Small intestine (tissue), 7 donors: Measurements from ENCODE around the gene LDLRAD3. TPM values are rescaled to one million over a fixed set of nuclear protein-coding genes. Genes with fewer than 3 reads are reported as not detected.

Experiments
- DNase-seq, 2 donors: peaks; one replicate each; pipeline versions ENCODE4 v3.0.0 to v3.0.0-alpha.2; 2013
- FAIRE-seq: peaks from 2 replicates; lab custom pipeline; 2012; peaks lifted over from hg19 to GRCh38; lab: Jason Lieb, UNC
- H3K27ac ChIP-seq, 3 donors: one replicate each; pipeline ENCODE4 v1.5.1; 2013; ENCODE audit warnings: low read length in 2 of 3, mild to moderate bottlenecking in 2 of 3, control low read depth in 1 of 3, inconsistent platforms in 1 of 3, low read depth in 1 of 3, moderate library complexity in 1 of 3
- H3K27me3 ChIP-seq, 3 donors: one replicate each; pipeline ENCODE4 v1.6.1; 2013; ENCODE audit warnings: low read length in 3 of 3, inconsistent platforms in 1 of 3; ENCODE audit not compliant: control insufficient read depth in 3 of 3, insufficient read depth in 3 of 3
- H3K36me3 ChIP-seq, 3 donors: one replicate each; pipeline ENCODE4 v1.6.1; 2013; ENCODE audit warnings: low read length in 3 of 3, inconsistent platforms in 1 of 3, low read depth in 1 of 3, mild to moderate bottlenecking in 1 of 3, moderate library complexity in 1 of 3; ENCODE audit not compliant: control insufficient read depth in 3 of 3, insufficient read depth in 2 of 3
- H3K4me1 ChIP-seq, 3 donors: one replicate each; pipeline ENCODE4 v1.6.1; 2013; ENCODE audit warnings: low read length in 2 of 3, inconsistent platforms in 1 of 3, low read depth in 1 of 3, mild to moderate bottlenecking in 1 of 3, moderate library complexity in 1 of 3; ENCODE audit not compliant: control insufficient read depth in 3 of 3, insufficient read depth in 2 of 3
- H3K4me3 ChIP-seq, 3 donors: one replicate each; pipeline ENCODE4 v1.5.1; 2013; ENCODE audit warnings: low read length in 3 of 3, control low read depth in 1 of 3, inconsistent platforms in 1 of 3, low read depth in 1 of 3, mild to moderate bottlenecking in 1 of 3, moderate library complexity in 1 of 3
- H3K9me3 ChIP-seq, 2 donors: one replicate each; pipeline ENCODE4 v1.6.1; 2013; ENCODE audit warnings: low read depth in 1 of 2, low read length in 1 of 2; ENCODE audit not compliant: control insufficient read depth in 2 of 2, insufficient read depth in 1 of 2
- WGBS, 3 donors: extraction: QIAGEN DNeasy Blood & Tissue Kit; methylation state at CpG; one replicate each; pipeline ENCODE4 v1.1.7; 2013; 5-methylcytosine and 5-hydroxymethylcytosine counted together
- polyA plus RNA-seq, 4 donors: library from polyadenylated mRNA; stranded (reverse) in 3 of 4; unstranded in 1 of 4; fragments of 200-250 nt in 3 of 4; fragments of 120-200 nt in 1 of 4; gene quantifications; one replicate each; pipeline versions ENCODE4 v1.2.1 to v1.2.3, GENCODE V29; 2013
- donor health status: healthy with polysubstance abuse.
- donor health status: control.
- donor health status: control.
- donor health status: Bipolar disorder and iron deficiency.
- donor health status: healthy.

LDLRAD3 gene
- polyA plus RNA-seq, 4 donors, result 0.22 to 6.9 (median 3.5) TPM

GRCh38 chr11:35930466-35930865 lies 13.4 kb upstream of the LDLRAD3 start:
- Histone ChIP-seq H3K36me3 (no peaks in the 10 kb centered on the region), H3K27me3 (no peaks in the 10 kb centered on the region), H3K9me3 (no peaks in the 10 kb centered on the region), H3K4me1 (peaks cover 0 to 7% (median 3%) of the 10 kb centered on the region in 3 donors), H3K27ac (no peak overlapping the region), H3K4me3 (no peak overlapping the region)
- DNase-seq (no peak), FAIRE-seq (no peak)

DNA sequence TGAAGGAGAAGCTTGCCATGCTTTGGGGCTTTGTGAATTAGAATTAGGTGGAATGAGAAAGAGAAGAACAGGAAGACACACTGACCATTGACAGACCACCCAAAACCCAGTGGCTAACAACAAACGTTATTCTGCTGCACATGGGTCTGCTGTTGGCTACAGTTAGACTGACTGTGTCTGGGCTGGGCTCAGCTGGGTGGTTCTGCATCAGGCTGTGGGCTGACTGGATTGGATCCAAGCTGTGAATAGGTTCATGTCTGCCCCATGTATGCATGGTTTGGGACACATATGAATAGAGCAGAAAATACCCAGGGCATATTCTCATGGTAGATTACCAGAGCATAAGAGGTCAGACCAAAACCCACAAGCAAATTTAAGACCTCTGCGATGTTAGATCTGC lies 11.7 kb upstream of the LDLRAD3 start:
- FAIRE-seq, result no peak
- H3K27ac ChIP-seq, result no peak overlapping the region

GRCh38 chr11:35932681-35933319 lies 11.1 kb upstream of the LDLRAD3 start:
- H3K27ac ChIP-seq, result no peak overlapping the region
- H3K4me1 ChIP-seq, result peaks cover 0 to 4% (median under 1%) of the 10 kb centered on the region in 3 donors
- peaks cover 0 to 3% (median 0%) of the 10 kb centered on the region in 3 donors for H3K27me3 ChIP-seq
- WGBS, 3 donors, result 63 to 82% (median 67%) methylated on average over 5 of the region's 5 CpGs
- H3K9me3 ChIP-seq, result no peaks in the 10 kb centered on the region
- FAIRE-seq (no peak), DNase-seq (no peak)
- H3K36me3 ChIP-seq, result no peaks in the 10 kb centered on the region
- H3K4me3 ChIP-seq, result no peak overlapping the region

More for the DNA sequence above, 11.7 kb upstream of the LDLRAD3 start:
- WGBS, 3 donors, result 88 to 95% (median 88%) methylated on average over 2 of the region's 2 CpGs
- peaks cover 0 to 7% (median 3%) of the 10 kb centered on the region in 3 donors for H3K4me1 ChIP-seq
- no peaks in the 10 kb centered on the region for H3K9me3 ChIP-seq
- no peak overlapping the region for H3K4me3 ChIP-seq
- no peak for DNase-seq
- no peaks in the 10 kb centered on the region for H3K27me3 ChIP-seq
- H3K36me3 ChIP-seq, result no peaks in the 10 kb centered on the region

GRCh38 chr11:35933320-35933871 lies 10.5 kb upstream of the LDLRAD3 start:
- FAIRE-seq, result no peak

DNA sequence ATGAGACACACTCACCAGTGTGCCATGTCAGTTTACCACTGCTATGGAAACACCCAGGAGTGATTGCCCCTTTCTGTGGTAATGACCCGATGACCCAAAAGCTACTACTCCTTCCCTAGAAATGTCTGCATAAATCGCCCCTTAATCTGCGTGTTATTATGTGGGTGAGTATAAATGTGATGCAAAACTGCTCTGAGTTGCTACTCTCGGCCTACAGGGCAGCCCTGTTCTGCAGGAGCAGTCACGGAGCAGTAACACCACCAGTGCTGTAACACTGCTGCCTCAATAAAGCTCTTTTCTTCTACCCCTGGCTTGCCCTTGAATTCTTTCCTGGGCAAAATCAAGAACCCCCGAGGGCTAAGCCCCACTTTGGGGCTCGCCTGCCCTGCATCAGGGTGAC lies 9.6 kb upstream of the LDLRAD3 start:
- FAIRE-seq, result no peak
- H3K36me3 ChIP-seq, result no peaks in the 10 kb centered on the region
- DNase-seq, result no peak

More at GRCh38 chr11:35933320-35933871, 10.5 kb upstream of the LDLRAD3 start:
- Histone ChIP-seq H3K9me3 (no peaks in the 10 kb centered on the region), H3K27me3 (peaks cover 0 to 3% (median 0%) of the 10 kb centered on the region in 3 donors), H3K4me1 (no peaks in the 10 kb centered on the region), H3K4me3 (no peak overlapping the region), H3K36me3 (no peaks in the 10 kb centered on the region), H3K27ac (no peak overlapping the region)
- 82 to 89% (median 85%) methylated on average over 3 of the region's 3 CpGs for WGBS, 3 donors
- DNase-seq, result no peak

DNA sequence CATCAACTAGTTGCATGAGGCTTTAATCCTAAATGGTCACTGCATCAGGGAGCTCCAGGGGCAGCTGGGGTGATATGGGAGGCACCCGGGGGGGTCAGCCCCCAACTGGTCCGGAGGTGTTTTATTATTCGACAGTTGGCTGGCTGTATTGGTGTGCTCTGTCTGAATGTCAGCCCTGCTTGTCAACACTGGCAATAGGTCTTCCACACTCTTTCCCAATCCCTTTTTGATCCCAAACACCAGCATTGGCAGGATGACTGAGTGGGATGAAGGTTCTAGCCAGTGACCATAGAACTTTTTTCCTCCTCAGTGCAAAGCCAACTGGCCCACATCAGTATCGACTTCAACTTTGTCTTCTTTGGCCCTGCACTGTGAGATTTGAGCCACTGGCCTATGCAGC lies 8.9 kb upstream of the LDLRAD3 start:
- DNase-seq (no peak), FAIRE-seq (no peak)
- no peaks in the 10 kb centered on the region for H3K36me3 ChIP-seq
- no peak overlapping the region for H3K27ac ChIP-seq
- no peak overlapping the region for H3K4me3 ChIP-seq
- peaks cover 0 to 3% (median 0%) of the 10 kb centered on the region in 3 donors for H3K27me3 ChIP-seq
- 76 to 77% (median 76%) methylated on average over 4 of the region's 4 CpGs for WGBS, 3 donors
- H3K9me3 ChIP-seq, result no peaks in the 10 kb centered on the region
- H3K4me1 ChIP-seq, result no peaks in the 10 kb centered on the region

More for the DNA sequence above, 9.6 kb upstream of the LDLRAD3 start:
- H3K27me3 ChIP-seq, result peaks cover 0 to 3% (median 0%) of the 10 kb centered on the region in 3 donors
- no peak overlapping the region for H3K27ac ChIP-seq
- H3K4me1 ChIP-seq, result no peaks in the 10 kb centered on the region
- WGBS, 3 donors, result 71 to 76% (median 74%) methylated on average over 7 of the region's 7 CpGs
- no peak overlapping the region for H3K4me3 ChIP-seq
- H3K9me3 ChIP-seq, result no peaks in the 10 kb centered on the region

DNA sequence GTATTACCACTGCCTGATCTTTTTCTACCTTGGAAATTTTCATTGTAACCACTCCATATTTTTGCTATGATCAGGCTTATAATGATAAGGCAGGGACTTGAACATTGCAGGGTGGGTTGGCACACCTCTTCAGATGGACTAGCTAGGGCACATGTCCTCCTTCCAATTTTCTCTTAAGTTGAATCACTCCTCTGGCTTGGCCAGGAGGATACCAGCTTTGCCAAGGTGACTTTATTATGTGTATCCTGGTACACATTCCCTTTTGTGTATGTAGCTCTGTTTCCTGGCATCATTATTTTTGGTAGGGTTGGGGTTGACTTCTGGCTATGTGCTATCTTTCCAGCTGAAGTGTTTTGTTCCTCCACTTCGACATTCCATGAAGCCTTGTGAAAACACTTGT lies 8.5 kb upstream of the LDLRAD3 start:
- Histone ChIP-seq H3K4me3 (no peak overlapping the region), H3K27ac (no peak overlapping the region), H3K36me3 (no peaks in the 10 kb centered on the region), H3K9me3 (no peaks in the 10 kb centered on the region), H3K4me1 (no peaks in the 10 kb centered on the region), H3K27me3 (peaks cover 0 to 3% (median 0%) of the 10 kb centered on the region in 3 donors)
- DNase-seq (no peak), FAIRE-seq (no peak)
- WGBS, 3 donors, result 63 to 67% (median 65%) methylated on average over 1 of the region's 1 CpG

GRCh38 chr11:35937111-35937510 lies 6.8 kb upstream of the LDLRAD3 start:
- 54 to 56% (median 55%) methylated on average over 3 of the region's 3 CpGs for WGBS, 3 donors
- FAIRE-seq (no peak), DNase-seq (no peak)
- no peaks in the 10 kb centered on the region for H3K9me3 ChIP-seq
- no peak overlapping the region for H3K27ac ChIP-seq
- no peaks in the 10 kb centered on the region for H3K36me3 ChIP-seq
- no peaks in the 10 kb centered on the region for H3K4me1 ChIP-seq
- no peak overlapping the region for H3K4me3 ChIP-seq
- H3K27me3 ChIP-seq, result peaks cover 0 to 3% (median 0%) of the 10 kb centered on the region in 3 donors
